ENCODE data around the gene DDAH1.

- TF ChIP-seq POLR2AphosphoS5 (IDR thresholded peaks at IDR 0.05; ENCODE audit: low read depth, low read length) (no peak), POLR2A (IDR thresholded peaks at IDR 0.05; ENCODE audit: low read depth, low read length) (no peak), SPI1 (IDR thresholded peaks at IDR 0.05; ENCODE audit: low read depth, low read length) (no peak), PAX5 (IDR thresholded peaks at IDR 0.05; ENCODE audit: insufficient read depth, low read length, severe bottlenecking) (no peak), TAF1 (IDR thresholded peaks at IDR 0.05; ENCODE audit: low read depth, low read length) (no peak), POU2F2 (IDR thresholded peaks at IDR 0.05; ENCODE audit: low read depth, low read length) (no peak)
These were observed 185.4 kb downstream of the DDAH1 start for GRCh38 chr1:85279458-85280080.

All from GM12891 (cell line).